RKO (cell line): ENCODE data around the gene TTC39A.
"Not testable (repeated sequence)": the region's sequence is repeated elsewhere in the genome, so short reads cannot be mapped to it uniquely, and the experiment has no call there.

Experiments
- DNase-seq: peaks from one replicate; pipeline ENCODE4 v3.0.0-alpha.2; 2016; ENCODE audit warnings: low spot score

Gene TTC39A

DNA sequence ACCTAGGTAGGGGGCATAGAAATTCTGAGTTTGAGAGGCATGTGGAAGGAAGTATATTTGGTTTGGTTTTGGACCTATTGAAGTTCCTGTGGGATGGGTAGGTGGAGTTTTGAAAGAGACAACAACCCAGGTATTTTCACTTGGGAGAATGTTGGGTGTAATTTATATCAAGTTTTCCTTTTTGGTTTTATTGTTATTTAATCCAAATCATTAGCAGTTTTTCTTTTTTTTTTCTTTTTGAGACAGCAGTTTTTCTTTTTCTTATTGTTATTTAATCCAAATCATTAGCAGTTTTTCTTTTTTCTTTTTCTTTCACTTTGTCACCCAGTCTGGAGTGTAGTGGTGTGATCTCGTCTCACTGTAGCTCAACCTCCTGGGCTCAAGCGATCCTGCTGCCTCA is 64.2 kb downstream of the TTC39A start:
- DNase-seq = no peak

DNA sequence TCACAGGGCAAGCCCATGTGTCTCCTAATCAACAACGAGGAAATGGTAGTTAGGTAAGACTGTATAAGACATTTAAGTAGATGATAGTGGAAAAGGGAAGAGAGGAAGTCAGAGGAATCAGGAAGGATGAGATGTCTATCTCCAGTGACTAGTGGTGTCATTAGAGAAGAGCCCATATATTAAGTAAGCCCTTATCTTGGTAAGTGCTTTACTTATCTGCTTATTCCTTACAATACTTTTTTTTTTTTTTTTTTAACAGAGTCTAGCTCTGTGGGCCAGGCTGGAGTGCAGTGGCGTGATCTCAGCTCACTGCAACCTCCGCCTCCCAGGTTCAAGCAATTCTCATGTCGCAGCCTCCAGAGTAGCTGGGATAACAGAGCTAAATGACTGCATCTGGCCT is 64.7 kb downstream of the TTC39A start:
- DNase-seq = no peak

DNA sequence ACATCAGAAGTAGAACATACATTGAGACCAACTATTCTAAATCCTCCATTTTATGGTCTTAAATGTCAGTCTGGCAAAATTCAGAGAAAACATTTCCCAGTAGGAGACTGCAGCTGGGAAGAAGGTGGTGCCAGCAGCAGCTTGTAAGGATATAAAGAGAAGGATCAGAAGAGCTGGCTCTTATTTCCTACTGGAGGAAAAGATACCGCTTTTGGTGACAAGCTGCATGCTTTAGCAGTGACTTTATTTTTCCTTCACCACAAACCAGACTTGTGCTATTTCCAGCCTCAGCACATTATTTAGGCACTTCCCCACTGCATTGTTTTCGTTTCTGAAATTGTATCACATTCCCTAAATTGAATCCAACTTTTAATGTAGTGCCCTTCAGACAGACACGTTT is 65.9 kb downstream of the TTC39A start:
- DNase-seq = peak; percentile 35

DNA sequence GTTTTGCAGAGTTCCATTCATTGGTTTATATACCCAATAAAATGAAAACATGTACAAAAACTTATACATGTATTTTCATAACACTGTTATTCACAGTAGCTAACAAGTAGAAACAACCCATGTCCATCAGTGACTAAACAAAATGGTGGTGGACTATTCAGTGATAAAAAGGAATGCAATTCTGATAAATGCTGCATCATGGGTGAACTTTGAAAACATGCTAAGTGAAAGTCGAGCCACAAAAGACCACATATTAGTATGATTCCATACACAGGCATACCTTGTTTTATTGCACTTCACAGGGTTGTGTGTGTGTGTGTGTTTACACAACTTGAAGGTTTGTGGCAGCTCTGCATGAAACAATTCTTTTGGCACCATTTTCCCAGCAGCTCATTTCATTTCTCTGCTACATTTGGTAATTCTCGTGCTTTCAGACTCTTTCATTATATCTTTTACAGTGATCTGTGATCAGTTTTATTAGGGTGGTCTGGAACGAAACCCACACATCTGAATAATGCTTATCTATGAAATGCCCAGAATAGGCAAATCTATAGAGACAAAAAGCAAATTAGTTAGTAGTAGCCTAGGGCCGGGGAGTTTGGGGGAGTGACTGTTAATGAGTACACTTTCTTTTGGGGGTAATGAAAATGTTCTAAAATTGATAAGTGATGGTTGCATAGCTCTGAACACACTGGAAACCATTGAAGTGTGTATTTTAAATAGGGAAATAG is 67.0 kb downstream of the TTC39A start:
- DNase-seq = no peak

DNA sequence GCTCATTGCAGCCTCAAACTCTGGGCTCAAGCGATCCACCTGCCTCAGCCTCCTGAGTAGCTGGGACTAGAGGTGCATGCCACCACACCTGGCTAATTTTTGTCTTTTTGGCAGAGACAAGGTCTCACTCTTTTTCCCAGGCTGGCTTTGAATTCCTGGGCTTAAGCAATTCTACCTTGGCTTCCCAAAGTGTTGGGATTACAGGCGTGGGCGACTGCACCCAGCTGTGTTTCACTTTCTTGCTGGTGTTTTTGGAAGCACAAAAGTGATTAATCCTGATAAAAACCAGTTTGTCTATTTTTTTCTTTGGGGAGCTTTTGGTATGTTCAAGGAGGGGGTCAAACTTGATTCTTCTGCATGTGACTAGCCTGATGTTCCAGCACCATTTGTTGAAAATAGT is 75.0 kb downstream of the TTC39A start:
- DNase-seq = no peak

DNA sequence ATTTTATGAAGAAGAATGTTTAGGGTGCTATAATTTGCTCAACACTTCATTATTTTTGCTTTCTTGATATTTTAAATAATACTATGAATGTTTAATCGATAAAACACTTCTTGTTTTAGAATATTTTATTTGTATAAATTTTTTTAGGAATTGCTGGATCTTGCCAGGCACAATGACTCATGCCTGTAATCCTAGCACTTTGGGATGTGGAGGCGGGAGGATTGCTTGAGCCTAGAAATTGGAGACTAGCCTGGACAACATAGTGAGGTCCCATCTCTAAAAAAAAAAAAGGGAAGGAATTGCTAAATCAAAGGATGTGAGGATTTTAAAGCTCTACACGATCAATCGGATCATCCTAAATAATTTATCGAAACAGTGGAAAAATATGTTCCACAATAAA is 76.7 kb downstream of the TTC39A start:
- DNase-seq = no peak

DNA sequence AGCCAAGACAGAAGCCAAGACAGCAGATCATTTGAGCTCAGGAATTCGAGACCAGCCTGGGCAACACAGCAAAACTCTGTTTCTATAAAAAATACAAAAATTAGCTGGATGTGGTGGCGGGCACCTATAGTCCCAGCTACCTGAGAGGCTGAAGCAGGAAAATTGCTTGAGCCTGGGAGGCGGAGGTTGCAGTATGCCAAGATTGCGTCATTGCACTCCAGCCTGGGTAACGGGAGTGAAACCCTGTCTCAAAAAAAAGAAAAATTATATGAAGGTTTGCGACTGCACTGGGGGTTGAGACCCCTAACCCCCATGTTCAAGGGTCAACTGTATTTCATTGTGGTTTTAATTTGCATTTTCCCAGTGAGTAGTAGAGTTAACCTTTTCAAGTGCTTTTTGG is 78.0 kb downstream of the TTC39A start:
- no peak for DNase-seq

DNA sequence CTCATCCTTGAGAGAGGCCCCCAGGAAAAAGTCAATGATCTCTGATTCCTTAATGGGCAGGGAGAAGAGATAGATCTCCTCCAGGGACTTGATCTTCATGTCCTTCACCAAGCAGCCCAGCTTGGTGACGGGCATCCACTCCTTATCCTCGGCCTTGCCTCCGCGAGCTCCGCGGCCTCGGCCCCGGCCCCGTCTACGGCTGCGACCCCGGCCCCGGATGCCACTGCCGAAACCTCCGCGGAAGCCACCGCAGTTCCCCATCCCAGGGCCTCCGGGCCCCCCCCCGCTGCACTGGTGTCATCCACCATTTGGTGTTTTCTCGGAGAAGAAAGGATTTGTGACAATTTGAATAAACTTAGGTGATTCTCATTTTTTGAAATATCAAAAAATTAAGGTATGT is 79.2 kb downstream of the TTC39A start:
- not testable (repeated sequence) for DNase-seq

DNA sequence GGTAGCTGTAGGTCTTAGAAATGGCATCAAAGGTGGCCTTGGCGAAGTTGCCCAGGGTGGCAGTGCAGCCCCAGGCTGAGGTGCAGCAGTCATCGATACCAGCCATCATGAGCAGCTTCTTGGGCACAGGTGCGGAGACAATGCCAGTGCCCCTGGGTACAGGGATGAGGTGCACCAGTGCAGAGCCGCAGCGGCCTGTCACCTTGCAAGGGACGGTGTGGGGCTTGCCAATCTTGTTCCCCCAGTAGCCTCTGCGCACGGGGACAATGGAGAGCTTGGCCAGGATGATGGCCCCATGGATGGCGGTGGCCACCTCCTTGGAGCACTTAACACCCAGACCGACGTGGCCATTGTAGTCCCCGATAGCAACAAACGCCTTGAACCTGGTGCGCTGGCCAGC is 79.6 kb downstream of the TTC39A start:
- DNase-seq = not testable (repeated sequence)

DNA sequence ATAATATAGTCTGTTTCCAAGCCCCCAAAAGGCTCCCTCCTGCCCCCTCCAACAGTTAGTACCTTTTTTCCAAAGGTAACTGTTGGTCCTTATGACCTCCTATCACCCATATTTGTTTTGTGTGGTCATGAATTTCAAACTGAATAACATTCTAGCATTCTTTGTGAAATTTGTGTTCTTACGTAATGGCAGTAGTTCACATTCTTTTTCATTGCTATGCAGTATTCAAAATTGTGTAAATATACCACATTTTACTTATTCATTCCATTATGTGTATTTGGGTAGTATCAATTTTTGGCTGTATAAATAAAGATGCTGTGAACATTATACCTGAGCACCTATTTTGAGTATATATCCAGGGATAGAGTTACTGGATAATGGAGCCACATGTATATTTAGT is 80.9 kb downstream of the TTC39A start:
- DNase-seq = no peak

DNA sequence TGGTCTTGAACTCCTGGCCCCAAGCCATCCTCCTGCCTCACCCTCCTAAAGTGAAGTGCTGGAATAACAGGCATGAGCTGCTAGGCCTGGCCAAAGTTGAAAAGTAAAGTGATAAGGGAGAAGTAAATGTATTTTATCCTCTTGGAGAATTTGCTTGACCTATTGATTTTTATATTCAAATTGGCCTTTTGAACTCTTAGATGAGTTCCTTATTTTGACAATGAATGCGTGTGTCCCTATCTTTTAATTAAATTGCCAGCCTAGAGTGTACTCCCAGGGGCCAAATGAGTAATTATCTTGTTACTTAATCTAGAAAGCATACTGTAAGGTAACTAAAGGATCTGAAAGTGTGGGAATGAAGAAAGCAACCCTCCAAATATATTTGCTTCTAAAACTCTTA is 82.9 kb downstream of the TTC39A start:
- no peak for DNase-seq

DNA sequence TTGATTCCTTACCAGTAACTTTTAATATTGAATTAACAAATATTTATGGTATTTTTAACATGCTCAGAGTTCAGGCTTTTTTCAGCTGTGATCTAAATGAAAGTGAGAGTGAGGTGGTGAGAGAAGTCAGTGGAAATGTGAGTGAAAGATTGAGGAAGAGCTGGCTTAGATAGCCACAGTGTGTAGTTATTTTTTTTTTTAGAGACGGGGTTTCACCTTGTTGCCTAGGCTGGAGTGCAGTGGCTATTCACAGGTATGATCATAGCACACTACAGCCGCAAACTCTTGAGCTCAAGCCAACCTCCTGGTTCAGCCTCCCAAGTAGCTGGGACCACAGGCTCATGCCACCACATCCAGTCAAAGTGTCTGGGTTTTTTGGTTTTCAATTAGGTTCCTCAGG is 83.3 kb downstream of the TTC39A start:
- DNase-seq = no peak

DNA sequence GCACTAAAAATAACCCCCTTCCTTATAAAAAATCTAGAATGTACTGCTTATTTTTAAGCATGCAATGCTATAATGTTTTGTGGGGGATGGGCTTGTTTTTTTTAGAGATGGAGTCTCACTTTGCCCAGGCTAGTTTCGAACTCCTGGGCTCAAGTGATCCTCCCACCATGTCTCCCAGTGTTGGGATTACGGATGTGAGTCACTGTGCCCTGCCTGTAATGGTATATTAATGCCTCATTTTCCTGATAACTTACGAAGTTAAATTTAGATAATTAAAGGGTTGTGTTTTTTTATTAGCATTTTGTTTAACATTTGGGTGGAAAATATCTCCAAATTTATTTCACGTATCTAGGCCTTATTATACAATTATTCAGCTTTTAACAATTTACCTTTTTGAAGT is 87.8 kb downstream of the TTC39A start:
- no peak for DNase-seq

DNA sequence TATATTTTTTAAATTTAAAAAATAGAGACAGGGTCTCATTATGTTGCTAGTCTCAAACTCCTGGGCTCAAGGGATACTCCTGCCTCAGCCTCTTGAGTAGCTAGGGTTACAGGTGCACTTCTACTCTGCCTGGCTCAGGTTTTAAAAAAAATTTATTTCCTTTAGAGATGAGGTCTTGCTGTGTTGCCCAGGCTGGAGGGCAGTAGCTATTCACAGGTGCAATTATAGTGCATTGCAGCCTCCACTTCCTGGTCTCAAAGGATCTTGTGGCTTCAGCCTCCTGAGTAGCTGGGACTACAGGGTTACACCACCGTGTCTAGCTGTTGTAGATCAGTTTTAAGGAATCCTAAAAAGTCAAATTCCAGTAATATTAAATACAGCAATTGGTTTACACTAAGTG is 89.2 kb downstream of the TTC39A start:
- DNase-seq = no peak

DNA sequence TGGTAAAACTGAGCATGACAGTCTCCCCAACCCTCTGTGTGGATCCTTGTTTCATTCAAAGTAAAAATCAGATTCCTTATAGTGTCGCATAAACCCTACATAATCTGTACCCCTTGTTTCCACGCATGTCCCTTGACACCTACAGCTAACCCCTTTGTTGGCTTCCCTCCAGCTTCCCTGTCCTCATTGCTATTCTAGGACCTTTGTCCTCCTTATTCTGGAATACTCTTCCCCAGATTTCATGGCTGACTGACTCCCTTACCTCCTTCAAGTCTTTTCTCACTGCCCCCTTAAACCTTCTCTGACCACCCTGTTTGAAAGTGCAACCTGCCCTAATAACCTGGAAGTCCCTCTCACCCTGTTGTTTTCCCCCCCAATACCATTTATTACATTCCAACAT is 90.3 kb downstream of the TTC39A start:
- no peak for DNase-seq

DNA sequence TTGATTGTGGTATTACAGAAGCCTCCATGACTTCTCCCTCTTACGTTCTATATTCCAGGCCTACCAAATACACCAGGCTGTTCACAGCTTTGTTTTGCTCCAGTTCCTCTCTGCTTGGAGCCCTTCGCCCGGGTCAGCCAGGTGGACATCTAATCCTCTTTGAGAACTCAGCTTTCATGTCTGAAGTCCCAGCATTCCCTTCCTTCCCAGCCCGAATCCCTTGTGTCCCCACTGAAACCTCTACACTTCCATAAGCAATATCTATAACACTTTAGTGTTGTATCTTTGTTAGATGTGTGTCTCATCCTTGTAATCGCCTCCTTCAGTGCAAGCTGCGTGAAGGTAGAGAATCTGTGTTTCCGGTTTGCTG is 92.3 kb downstream of the TTC39A start:
- DNase-seq = peak; percentile 33

DNA sequence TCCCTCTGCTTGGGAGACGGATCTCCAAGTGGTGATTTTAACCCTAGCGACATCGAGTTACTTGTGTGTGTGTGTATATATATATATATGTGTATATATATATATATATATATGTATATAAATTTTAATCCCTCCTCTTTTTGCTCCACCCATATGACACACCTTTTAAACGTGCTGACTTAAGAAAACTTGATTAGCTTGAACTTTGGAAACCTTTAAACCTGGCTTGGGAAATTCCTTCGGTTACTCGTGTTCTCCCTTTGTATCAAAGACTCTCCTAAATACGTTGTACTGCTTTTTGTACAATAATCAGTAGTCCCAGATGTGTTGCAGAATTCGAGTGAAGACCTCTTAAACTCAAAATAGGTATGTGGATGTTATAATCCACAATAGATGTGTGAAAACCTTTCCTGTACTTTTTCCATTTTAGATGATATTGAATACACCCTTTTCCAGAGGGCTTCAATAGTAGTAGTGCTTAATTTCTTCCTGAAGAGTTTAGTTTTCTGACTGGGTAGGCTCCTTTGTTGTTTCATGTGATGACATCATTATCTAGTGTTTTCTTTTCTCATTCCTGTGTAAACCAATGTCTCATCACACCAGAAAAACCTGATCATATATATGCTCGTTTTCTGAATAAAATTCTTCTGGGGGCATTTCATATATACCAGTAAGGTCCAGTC is 92.9 kb downstream of the TTC39A start:
- DNase-seq = peak; percentile 60
